GM12865 (cell line): ENCODE data around the gene AOAH.
"Not testable (repeated sequence)": the region's sequence is repeated elsewhere in the genome, so short reads cannot be mapped to it uniquely, and the experiment has no call there.

Experiments
- DNase-seq: peaks from one replicate; pipeline ENCODE4 v3.0.0; 2010; ENCODE audit warnings: low read depth
- H3K4me3 ChIP-seq: 2 replicates; pipeline ENCODE4 v1.5.1; 2011; ENCODE audit warnings: mild to moderate bottlenecking, low read depth, low read length, control low read depth
- CTCF ChIP-seq: IDR thresholded peaks from 2 replicates; pipeline ENCODE4 v1.5.1; 2011; ENCODE audit warnings: low read length, control low read depth, low read depth, inconsistent platforms; ENCODE audit not compliant: insufficient read depth; ENCODE audit errors: missing control alignments

Gene AOAH

GRCh38 chr7:36496576-36496975, 227.7 kb downstream of the AOAH start:
- DNase-seq, result no peak
- TF ChIP-seq CTCF, result no peak
- no peak overlapping the region for H3K4me3 ChIP-seq

- TF ChIP-seq CTCF, result no peak
- no peak overlapping the region for H3K4me3 ChIP-seq
- no peak for DNase-seq
Measured at GRCh38 chr7:36491317-36491716, 233.0 kb downstream of the AOAH start.

- no peak overlapping the region for H3K4me3 ChIP-seq
- TF ChIP-seq CTCF, result no peak
- DNase-seq, result no peak
Measured at GRCh38 chr7:36490419-36490830, 233.9 kb downstream of the AOAH start.

GRCh38 chr7:36488672-36489071, 235.6 kb downstream of the AOAH start:
- H3K4me3 ChIP-seq, DNase-seq: not testable (repeated sequence)

- no peak overlapping the region for H3K4me3 ChIP-seq
- TF ChIP-seq CTCF, result peak; percentile 59
- DNase-seq, result peak; percentile 57
Measured at GRCh38 chr7:36487756-36488336, 236.4 kb downstream of the AOAH start.

GRCh38 chr7:36486336-36486735, 238.0 kb downstream of the AOAH start:
- no peak for TF ChIP-seq CTCF
- no peak for DNase-seq
- no peak overlapping the region for H3K4me3 ChIP-seq

- no peak for TF ChIP-seq CTCF
- no peak for DNase-seq
- H3K4me3 ChIP-seq, result no peak overlapping the region
Measured at GRCh38 chr7:36484265-36484664, 240.0 kb downstream of the AOAH start.

- not testable (repeated sequence) for DNase-seq, H3K4me3 ChIP-seq
Measured at GRCh38 chr7:36483853-36484252, 240.4 kb downstream of the AOAH start.
